GM23338 (cell line): Measurements from ENCODE around the gene P2RY12. TPM values are rescaled to one million over a fixed set of nuclear protein-coding genes. Genes with fewer than 3 reads are reported as not detected.
A peak's percentile ranks its signal among the peaks of the same experiment; 100 is the strongest.

Experiments
- ATAC-seq: fragments of 200-7000 bp; cut with Tn5 transposase; 3 replicates; pipeline ENCODE4 v1.9.1; 2020
- DNase-seq: peaks from one replicate; pipeline ENCODE4 v3.0.0-alpha.2; 2015; ENCODE audit warnings: low spot score
- H2AFZ ChIP-seq: fragments of 200-600 bp; sonication (generic); 2 replicates; pipeline ENCODE4 v1.8.0; 2016; ENCODE audit warnings: antibody characterized with exemption, mild to moderate bottlenecking, moderate library complexity
- H3F3A ChIP-seq: fragments of 200-600 bp; sonication (generic); replicated peaks from 2 replicates; pipeline ENCODE4 v1.8.0; 2017; ENCODE audit warnings: antibody characterized with exemption, mixed run types, low read depth
- H3K27ac ChIP-seq: fragments of 200-600 bp; sonication (generic); 2 replicates; pipeline ENCODE4 v1.6.1; 2016; ENCODE audit warnings: low read depth
- H3K27me3 ChIP-seq: fragments of 200-600 bp; sonication (generic); 2 replicates; pipeline ENCODE4 v1.8.0; 2016; ENCODE audit warnings: mild to moderate bottlenecking, mixed run types, moderate library complexity; ENCODE audit not compliant: insufficient read depth
- H3K36me3 ChIP-seq: fragments of 200-600 bp; sonication (generic); 2 replicates; pipeline ENCODE4 v1.8.0; 2016; ENCODE audit warnings: mild to moderate bottlenecking; ENCODE audit not compliant: insufficient read depth
- H3K4me1 ChIP-seq: fragments of 200-600 bp; sonication (generic); 2 replicates; pipeline ENCODE4 v1.8.0; 2016; ENCODE audit warnings: mild to moderate bottlenecking, moderate library complexity; ENCODE audit not compliant: insufficient read depth
- H3K4me2 ChIP-seq: fragments of 200-600 bp; sonication (generic); 2 replicates; pipeline ENCODE4 v1.7.1; 2017; ENCODE audit warnings: mixed run types
- H3K4me3 ChIP-seq: fragments of 200-600 bp; sonication (generic); 2 replicates; pipeline ENCODE4 v1.6.1; 2016; ENCODE audit warnings: mixed run types
- H3K79me2 ChIP-seq: fragments of 200-600 bp; sonication (generic); replicated peaks from 2 replicates; pipeline ENCODE4 v1.8.0; 2017; ENCODE audit warnings: mild to moderate bottlenecking; ENCODE audit not compliant: insufficient read depth
- H3K9me2 ChIP-seq: fragments of 200-600 bp; sonication (generic); 2 replicates; pipeline ENCODE4 v1.8.0; 2017; ENCODE audit not compliant: insufficient read depth
- H4K20me1 ChIP-seq: fragments of 200-600 bp; sonication (generic); replicated peaks from 2 replicates; pipeline ENCODE4 v1.8.0; 2017; ENCODE audit warnings: mild to moderate bottlenecking; ENCODE audit not compliant: insufficient read depth
- H3K27ac Mint-ChIP-seq: 2 replicates; pipeline ENCODE4 v1.8.0; 2020; ENCODE audit warnings: inconsistent platforms, mild to moderate bottlenecking, moderate library complexity, mixed read lengths
- H3K27me3 Mint-ChIP-seq: 3 replicates; pipeline ENCODE4 v1.8.0; 2022; ENCODE audit warnings: low read depth, mild to moderate bottlenecking, moderate library complexity, mixed read lengths, inconsistent platforms; ENCODE audit not compliant: insufficient read depth, poor library complexity
- H3K36me3 Mint-ChIP-seq: 3 replicates; pipeline ENCODE4 v1.8.0; 2021; ENCODE audit warnings: low read depth, mild to moderate bottlenecking, inconsistent platforms, moderate library complexity, mixed read lengths
- H3K4me1 Mint-ChIP-seq: 3 replicates; pipeline ENCODE4 v1.8.0; 2020; ENCODE audit warnings: mild to moderate bottlenecking, inconsistent platforms, mixed read lengths
- H3K4me3 Mint-ChIP-seq: 3 replicates; pipeline ENCODE4 v1.8.0; 2021; ENCODE audit warnings: moderate library complexity, mild to moderate bottlenecking, inconsistent platforms, mixed read lengths
- H3K9me3 Mint-ChIP-seq: 3 replicates; pipeline ENCODE4 v1.8.0; 2020; ENCODE audit warnings: moderate library complexity, mild to moderate bottlenecking, inconsistent platforms, mixed read lengths
- CREB1 ChIP-seq: fragments of 250-450 bp; sonication (Bioruptor Pico); IDR thresholded peaks from 2 replicates; pipeline ENCODE4 v1.5.0; 2020; ENCODE audit warnings: low read depth, mild to moderate bottlenecking, moderate library complexity
- EZH2phosphoT487 ChIP-seq: fragments of 200-600 bp; sonication (generic); IDR thresholded peaks from one replicate; pipeline ENCODE4 v1.8.1; 2018; ENCODE audit warnings: antibody characterized with exemption; ENCODE audit not compliant: unreplicated experiment
- JUNB ChIP-seq: IDR thresholded peaks from one replicate; pipeline ENCODE4 v1.6.1; 2016; ENCODE audit warnings: antibody characterized with exemption; ENCODE audit not compliant: unreplicated experiment
- NANOG ChIP-seq: IDR thresholded peaks from 2 replicates; pipeline ENCODE4 v1.6.1; 2016; ENCODE audit warnings: antibody characterized with exemption, borderline replicate concordance
- POLR2AphosphoS5 ChIP-seq: IDR thresholded peaks from 2 replicates; pipeline ENCODE4 v1.6.1; 2016; ENCODE audit warnings: antibody characterized with exemption, low read depth
- ZNF114 ChIP-seq: fragments of 250-450 bp; sonication (Bioruptor Pico); IDR thresholded peaks from 2 replicates; pipeline ENCODE4 v1.5.0; 2020; ENCODE audit warnings: mild to moderate bottlenecking, moderate library complexity
- ZNF331 ChIP-seq: fragments of 250-450 bp; sonication (Bioruptor Pico); IDR thresholded peaks from 2 replicates; pipeline ENCODE4 v1.5.0; 2020; ENCODE audit warnings: low read depth, mild to moderate bottlenecking, moderate library complexity
- polyA plus RNA-seq: library from polyadenylated mRNA; unstranded; fragments of >200 nt; fragmentation: Nextera tagmentation; extraction: Ambion mirVana; gene quantifications from 2 replicates; pipeline ENCODE4 v1.2.1, GENCODE V29; 2016
- total RNA-seq: library from RNA; depleted of rRNA; stranded (reverse); fragments of >200 nt; shearing (Covaris generic); gene quantifications from 2 replicates; pipeline ENCODE4 v1.2.3, GENCODE V29; 2014
- TF ChIP-seq, protein P1 (sequence below), 2 experiments: fragments of 200-600 bp in 1 of 2; sonication (generic) in 1 of 2; conservative IDR thresholded peaks; 2 replicates each; pipeline versions ENCODE4 v1.5.1 to v1.6.1; 2016 to 2017; ENCODE audit warnings: antibody characterized with exemption in 2 of 2, low read depth in 2 of 2, mild to moderate bottlenecking in 2 of 2, moderate library complexity in 1 of 2
- TF ChIP-seq, protein P2 (sequence below): IDR thresholded peaks from one replicate; pipeline ENCODE4 v1.6.1; 2018; ENCODE audit warnings: antibody characterized with exemption; ENCODE audit not compliant: unreplicated experiment

P2RY12 gene
- total and polyA plus RNA-seq, 2 experiments from 2014 or later = 1.1 TPM; not detected in 1

DNA sequence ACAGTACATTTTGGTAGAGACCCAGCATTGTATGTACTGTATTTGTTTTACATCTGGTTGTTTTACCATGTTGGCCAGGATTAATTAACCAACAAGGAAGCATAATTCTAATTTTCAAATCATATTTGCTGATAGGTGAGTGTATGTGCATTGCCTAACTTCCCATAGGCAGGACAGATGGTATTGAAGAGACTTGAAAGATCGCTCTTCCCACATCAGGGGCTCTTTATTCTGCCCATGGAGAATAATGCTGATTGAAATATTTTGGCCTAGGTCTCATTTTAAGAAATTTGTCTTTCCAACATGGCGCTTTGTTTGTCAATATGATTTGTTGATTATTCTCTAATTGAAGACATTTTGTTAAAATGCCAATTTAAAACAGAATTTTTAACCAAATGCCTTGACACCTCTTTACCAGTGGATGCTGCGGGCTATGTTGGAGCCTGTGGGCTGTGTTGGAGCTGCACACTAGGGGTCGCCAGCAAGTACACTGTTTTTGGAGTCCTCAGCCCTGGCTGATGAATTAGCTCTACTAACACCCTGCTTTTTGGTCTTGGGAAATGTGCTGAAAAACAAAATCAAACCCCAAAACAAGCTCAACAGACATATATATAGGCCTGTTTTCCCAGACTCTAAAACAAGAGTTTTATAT lies 5.3 kb downstream of the P2RY12 start:
- Mint-ChIP-seq H3K36me3 (peaks cover 13% of the 10 kb centered on the region; the same call in 1 of the 3 replicates), H3K4me1 (peaks cover 3% of the 10 kb centered on the region; the same call in 1 of the 3 replicates), H3K9me3 (no peaks in the 10 kb centered on the region), H3K4me3 (no peak overlapping the region), H3K27ac (no peak overlapping the region), H3K27me3 (no peaks in the 10 kb centered on the region)
- Histone ChIP-seq H3K4me1 (no peaks in the 10 kb centered on the region), H3K27ac (peak overlapping the region; percentile 72; the same call in 1 of the 2 replicates), H3K36me3 (peaks cover 14% of the 10 kb centered on the region; the same call in 1 of the 2 replicates), H3K4me2 (no peak overlapping the region), H3K4me3 (no peak overlapping the region), H3K27me3 (no peaks in the 10 kb centered on the region), H4K20me1 (no peaks in the 10 kb centered on the region), H3K79me2 (no peaks in the 10 kb centered on the region), H3K9me2 (no peaks in the 10 kb centered on the region), H2AFZ (no peak overlapping the region), H3F3A (no peaks in the 10 kb centered on the region)
- peak; percentile 69 for DNase-seq
- TF ChIP-seq NANOG = no peak
- TF ChIP-seq ZNF331 (CRISPR knock-in tag) = no peak
- TF ChIP-seq, protein P1, sequence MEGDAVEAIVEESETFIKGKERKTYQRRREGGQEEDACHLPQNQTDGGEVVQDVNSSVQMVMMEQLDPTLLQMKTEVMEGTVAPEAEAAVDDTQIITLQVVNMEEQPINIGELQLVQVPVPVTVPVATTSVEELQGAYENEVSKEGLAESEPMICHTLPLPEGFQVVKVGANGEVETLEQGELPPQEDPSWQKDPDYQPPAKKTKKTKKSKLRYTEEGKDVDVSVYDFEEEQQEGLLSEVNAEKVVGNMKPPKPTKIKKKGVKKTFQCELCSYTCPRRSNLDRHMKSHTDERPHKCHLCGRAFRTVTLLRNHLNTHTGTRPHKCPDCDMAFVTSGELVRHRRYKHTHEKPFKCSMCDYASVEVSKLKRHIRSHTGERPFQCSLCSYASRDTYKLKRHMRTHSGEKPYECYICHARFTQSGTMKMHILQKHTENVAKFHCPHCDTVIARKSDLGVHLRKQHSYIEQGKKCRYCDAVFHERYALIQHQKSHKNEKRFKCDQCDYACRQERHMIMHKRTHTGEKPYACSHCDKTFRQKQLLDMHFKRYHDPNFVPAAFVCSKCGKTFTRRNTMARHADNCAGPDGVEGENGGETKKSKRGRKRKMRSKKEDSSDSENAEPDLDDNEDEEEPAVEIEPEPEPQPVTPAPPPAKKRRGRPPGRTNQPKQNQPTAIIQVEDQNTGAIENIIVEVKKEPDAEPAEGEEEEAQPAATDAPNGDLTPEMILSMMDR (conservative IDR thresholded peaks at IDR 0.05; ENCODE audit: low read depth in 2 of 2) = peak; percentile 83 to 84
- TF ChIP-seq ZNF114 (CRISPR knock-in tag) = no peak
- TF ChIP-seq EZH2phosphoT487 = no peak
- no peak for TF ChIP-seq JUNB
- TF ChIP-seq CREB1 = no peak
- no peak for TF ChIP-seq POLR2AphosphoS5
- TF ChIP-seq, protein P2, sequence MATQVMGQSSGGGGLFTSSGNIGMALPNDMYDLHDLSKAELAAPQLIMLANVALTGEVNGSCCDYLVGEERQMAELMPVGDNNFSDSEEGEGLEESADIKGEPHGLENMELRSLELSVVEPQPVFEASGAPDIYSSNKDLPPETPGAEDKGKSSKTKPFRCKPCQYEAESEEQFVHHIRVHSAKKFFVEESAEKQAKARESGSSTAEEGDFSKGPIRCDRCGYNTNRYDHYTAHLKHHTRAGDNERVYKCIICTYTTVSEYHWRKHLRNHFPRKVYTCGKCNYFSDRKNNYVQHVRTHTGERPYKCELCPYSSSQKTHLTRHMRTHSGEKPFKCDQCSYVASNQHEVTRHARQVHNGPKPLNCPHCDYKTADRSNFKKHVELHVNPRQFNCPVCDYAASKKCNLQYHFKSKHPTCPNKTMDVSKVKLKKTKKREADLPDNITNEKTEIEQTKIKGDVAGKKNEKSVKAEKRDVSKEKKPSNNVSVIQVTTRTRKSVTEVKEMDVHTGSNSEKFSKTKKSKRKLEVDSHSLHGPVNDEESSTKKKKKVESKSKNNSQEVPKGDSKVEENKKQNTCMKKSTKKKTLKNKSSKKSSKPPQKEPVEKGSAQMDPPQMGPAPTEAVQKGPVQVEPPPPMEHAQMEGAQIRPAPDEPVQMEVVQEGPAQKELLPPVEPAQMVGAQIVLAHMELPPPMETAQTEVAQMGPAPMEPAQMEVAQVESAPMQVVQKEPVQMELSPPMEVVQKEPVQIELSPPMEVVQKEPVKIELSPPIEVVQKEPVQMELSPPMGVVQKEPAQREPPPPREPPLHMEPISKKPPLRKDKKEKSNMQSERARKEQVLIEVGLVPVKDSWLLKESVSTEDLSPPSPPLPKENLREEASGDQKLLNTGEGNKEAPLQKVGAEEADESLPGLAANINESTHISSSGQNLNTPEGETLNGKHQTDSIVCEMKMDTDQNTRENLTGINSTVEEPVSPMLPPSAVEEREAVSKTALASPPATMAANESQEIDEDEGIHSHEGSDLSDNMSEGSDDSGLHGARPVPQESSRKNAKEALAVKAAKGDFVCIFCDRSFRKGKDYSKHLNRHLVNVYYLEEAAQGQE = no peak
- peak; percentile 99 for ATAC-seq

DNA sequence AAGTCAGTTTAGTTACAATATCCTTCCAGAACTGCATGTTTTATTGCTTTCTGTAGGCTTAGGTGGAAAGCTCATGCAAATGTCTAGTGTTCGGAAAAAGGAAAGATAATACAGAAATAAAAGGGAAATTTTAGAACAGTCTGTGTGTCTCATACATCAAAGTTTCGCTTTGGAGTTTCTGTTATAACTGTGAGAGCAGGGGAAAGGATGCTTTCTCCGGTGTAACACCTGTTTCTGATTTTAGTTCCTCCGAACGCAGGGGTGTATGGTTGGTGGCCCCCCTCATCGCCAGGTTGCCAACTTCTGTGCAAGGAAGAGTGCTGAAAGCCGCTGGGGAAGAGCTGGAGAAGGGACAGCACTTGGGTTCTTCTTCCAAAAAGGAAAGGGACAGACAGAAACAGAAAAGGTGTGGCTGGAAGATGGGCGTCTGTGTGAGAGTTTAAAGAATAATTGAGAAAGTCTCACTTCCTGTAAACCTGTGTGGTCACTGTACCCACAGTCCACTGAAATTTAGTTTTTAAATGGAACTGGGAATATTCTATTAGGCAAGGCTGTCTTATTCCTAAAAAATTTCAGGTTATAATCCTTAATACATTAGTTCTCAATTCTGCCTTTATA lies 6.7 kb downstream of the P2RY12 start:
- H3K9me3 Mint-ChIP-seq = no peaks in the 10 kb centered on the region
- no peaks in the 10 kb centered on the region for H3F3A ChIP-seq
- TF ChIP-seq, protein P1 (conservative IDR thresholded peaks at IDR 0.05; ENCODE audit: low read depth in 2 of 2) = no peak
- TF ChIP-seq POLR2AphosphoS5 (no peak), JUNB (no peak), NANOG (no peak), CREB1 (no peak)

More for the DNA sequence above, 6.7 kb downstream of the P2RY12 start:
- H3K27ac Mint-ChIP-seq = no peak overlapping the region
- Histone ChIP-seq H3K4me2 (no peak overlapping the region), H3K4me1 (no peaks in the 10 kb centered on the region), H3K36me3 (peaks cover 8% of the 10 kb centered on the region; the same call in 1 of the 2 replicates), H3K27ac (no peak overlapping the region), H3K79me2 (no peaks in the 10 kb centered on the region), H3K27me3 (no peaks in the 10 kb centered on the region), H2AFZ (no peak overlapping the region), H3K9me2 (no peaks in the 10 kb centered on the region), H4K20me1 (no peaks in the 10 kb centered on the region), H3K4me3 (no peak overlapping the region)
- H3K4me1 Mint-ChIP-seq = peaks cover 3% of the 10 kb centered on the region; the same call in 1 of the 3 replicates
- no peaks in the 10 kb centered on the region for H3K27me3 Mint-ChIP-seq
- DNase-seq (no peak), ATAC-seq (no peak)
- H3K36me3 Mint-ChIP-seq = peaks cover 2% of the 10 kb centered on the region; the same call in 1 of the 3 replicates
- H3K4me3 Mint-ChIP-seq = no peak overlapping the region
